GM13977 (cell line): ENCODE results near the gene C12orf43.

Source experiments
- DNase-seq: peaks from one replicate; pipeline ENCODE4 v3.0.0; 2012; ENCODE audit warnings: low spot score
- in situ Hi-C: fragments of 300-500 bp; cut with MboI; formaldehyde crosslinking; loops from one replicate; pipeline ENCODE4 v1.12.0; 2022; ENCODE audit warnings: low sequenced_read_pairs, low pct_unique_long_range_greater_than_20kb, mixed read lengths, inconsistent platforms; ENCODE audit not compliant: unreplicated experiment
- TF ChIP-seq, protein P1 (sequence below): IDR thresholded peaks from 2 replicates; pipeline ENCODE4 v1.5.1; 2012; ENCODE audit warnings: mild to moderate bottlenecking, control low read depth; ENCODE audit not compliant: insufficient read depth; ENCODE audit errors: extremely low read depth, missing control alignments

Gene C12orf43

DNA sequence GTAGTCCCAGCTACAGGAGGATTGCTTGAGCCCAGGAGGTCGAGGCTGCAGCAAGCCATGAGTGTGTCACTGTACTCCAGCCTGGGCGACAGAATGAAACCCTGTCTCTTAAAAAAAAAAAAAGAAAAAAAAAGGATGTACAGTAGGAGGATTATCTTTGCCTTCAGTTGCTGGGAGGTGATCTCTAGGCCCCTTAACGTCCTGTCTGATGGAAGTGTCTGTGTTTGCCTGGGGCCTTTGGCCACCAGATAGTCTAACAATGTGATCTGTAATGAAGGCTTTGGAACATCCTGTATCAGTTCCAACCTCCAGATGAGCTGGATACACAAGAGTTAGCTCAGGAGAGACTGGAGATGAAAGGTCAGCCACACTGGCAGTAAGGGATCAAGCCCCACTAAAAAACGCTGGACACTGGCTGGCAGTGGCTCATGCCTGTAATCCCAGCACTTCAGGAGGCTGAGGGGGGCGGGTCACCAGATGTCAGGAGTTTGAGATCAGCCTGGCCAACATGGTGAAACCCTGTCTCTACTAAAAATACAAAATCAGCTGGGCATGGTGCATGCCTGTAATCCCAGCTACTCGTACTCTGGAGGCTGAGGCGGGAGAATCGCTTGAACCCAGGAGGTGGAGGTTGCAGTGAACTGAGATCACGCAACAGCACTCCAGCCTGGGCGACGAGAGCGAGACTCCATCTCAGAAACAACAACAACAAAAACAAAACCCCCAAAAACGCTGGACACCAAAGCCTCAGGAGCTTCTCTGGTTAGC, 57.0 kb downstream of the C12orf43 start:
- TF ChIP-seq, protein P1, sequence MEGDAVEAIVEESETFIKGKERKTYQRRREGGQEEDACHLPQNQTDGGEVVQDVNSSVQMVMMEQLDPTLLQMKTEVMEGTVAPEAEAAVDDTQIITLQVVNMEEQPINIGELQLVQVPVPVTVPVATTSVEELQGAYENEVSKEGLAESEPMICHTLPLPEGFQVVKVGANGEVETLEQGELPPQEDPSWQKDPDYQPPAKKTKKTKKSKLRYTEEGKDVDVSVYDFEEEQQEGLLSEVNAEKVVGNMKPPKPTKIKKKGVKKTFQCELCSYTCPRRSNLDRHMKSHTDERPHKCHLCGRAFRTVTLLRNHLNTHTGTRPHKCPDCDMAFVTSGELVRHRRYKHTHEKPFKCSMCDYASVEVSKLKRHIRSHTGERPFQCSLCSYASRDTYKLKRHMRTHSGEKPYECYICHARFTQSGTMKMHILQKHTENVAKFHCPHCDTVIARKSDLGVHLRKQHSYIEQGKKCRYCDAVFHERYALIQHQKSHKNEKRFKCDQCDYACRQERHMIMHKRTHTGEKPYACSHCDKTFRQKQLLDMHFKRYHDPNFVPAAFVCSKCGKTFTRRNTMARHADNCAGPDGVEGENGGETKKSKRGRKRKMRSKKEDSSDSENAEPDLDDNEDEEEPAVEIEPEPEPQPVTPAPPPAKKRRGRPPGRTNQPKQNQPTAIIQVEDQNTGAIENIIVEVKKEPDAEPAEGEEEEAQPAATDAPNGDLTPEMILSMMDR, result no peak
- no peak for DNase-seq
- in situ Hi-C loops, result loop anchor here (25.0 kb wide), 1 partner anchor 372 kb away; the partner anchor contains the start of gene POP5

DNA sequence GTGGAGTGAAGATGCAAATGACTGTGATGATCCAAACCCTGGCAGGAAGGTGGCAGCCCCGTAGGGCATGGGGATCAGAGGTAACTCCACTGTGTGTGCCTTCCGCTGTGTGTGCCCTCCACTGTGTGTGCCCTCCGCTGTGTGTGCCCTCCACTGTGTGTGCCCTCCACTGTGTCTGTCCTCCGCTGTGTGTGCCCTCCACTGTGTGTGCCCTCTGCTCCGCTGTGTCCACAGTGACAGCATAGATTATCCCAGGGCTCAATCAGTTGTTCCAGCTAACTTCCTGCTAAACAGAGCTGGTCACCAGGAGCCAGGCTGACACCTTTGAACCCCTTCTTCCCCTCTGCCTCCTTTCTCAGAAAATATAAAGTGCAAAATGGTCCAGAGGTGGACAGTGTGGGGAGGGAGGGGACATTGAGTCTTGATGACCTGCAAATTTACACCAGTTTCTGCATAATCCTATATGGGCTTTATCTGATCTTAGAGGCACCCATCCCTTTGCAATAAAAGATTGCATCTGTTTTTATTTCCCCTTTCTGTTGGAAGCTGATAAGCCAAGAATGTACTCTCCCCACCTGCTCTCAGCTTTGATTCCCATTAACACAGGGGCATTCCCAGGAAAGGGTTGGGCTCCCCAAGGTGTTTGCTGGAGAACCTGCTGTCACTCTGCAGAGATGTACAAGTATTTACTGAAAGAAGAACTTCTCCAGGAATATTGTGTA, 59.5 kb downstream of the C12orf43 start:
- in situ Hi-C loops, result loop anchor here (25.0 kb wide), 1 partner anchor 369 kb away; the partner anchor contains the start of gene POP5
- TF ChIP-seq, protein P1, result no peak
- no peak for DNase-seq

DNA sequence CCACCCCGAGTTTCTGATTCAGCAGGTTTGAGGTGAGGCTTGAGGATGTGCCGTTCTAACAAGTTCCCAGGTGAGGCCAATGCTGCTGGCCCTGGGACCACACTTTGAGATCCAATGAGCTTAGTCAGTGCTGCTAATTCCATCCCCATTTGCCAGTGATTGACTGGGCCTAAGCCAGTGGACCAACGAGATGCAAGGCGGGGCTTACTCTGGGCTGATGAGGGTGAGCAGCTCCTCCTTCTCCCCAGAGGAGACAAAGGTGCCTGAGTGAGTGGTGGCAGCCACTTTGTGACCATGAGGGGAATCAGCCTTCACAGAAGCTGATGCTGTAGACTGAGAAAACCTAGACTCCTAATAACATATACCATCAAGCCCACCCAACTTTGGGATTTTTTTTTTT, 61.1 kb downstream of the C12orf43 start:
- TF ChIP-seq, protein P1, result no peak
- in situ Hi-C loops, result loop anchor here (25.0 kb wide), 1 partner anchor 368 kb away; the partner anchor contains the start of gene POP5
- DNase-seq, result no peak

DNA sequence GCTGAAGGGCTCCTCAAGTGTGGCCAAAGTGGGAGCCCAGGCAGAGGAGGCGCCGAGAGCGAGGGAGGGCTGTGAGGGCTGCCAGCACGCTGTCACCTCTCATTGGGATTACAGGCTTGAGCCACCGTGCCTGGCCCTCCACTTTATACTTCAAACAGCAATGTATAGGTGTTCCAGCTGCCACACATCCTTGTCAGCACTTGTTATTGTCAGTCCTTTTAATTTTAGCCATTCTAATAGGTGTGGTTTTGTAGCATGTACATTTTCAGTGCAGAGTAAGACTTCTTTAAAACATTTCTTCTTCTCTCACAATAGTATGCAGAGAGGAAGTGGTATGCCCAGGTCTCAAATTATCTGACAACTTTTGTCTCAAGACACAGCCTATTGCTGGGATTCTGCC, 65.5 kb downstream of the C12orf43 start:
- TF ChIP-seq, protein P1, result no peak
- DNase-seq, result no peak
- in situ Hi-C loops, result loop anchor here (25.0 kb wide), 1 partner anchor 364 kb away; the partner anchor contains the start of gene POP5
